HG02571 (cell line): ENCODE measurements around the gene SLC4A11.

Experiments
- ATAC-seq: cut with Tn5 transposase; IDR thresholded peaks from one replicate; pipeline ENCODE4 v1.9.1; 2021; ENCODE audit warnings: mild to moderate bottlenecking, moderate library complexity; ENCODE audit not compliant: unreplicated experiment

The SLC4A11 gene

GRCh38 chr20:3239026-3239866, at the start of gene SLC4A11:
SLC4A11 (minus strand) TSS chr20:3239190; CDS start chr20:3239137, 53 bp downstream.
- peak; percentile 49 for ATAC-seq

GRCh38 chr20:3283222-3283820, 44.3 kb upstream of the SLC4A11 start:
- ATAC-seq = no peak

GRCh38 chr20:3282271-3283221, 43.6 kb upstream of the SLC4A11 start:
- ATAC-seq = no peak

- ATAC-seq = no peak
Measured at GRCh38 chr20:3281437-3281836, 42.4 kb upstream of the SLC4A11 start.

GRCh38 chr20:3279761-3280160, 40.8 kb upstream of the SLC4A11 start:
- ATAC-seq = no peak

- no peak for ATAC-seq
Measured at GRCh38 chr20:3277686-3278465, 38.9 kb upstream of the SLC4A11 start.

- no peak for ATAC-seq
Measured at GRCh38 chr20:3276680-3277015, 37.7 kb upstream of the SLC4A11 start.

GRCh38 chr20:3275966-3276679, 37.1 kb upstream of the SLC4A11 start:
- no peak for ATAC-seq

GRCh38 chr20:3275064-3275935, 36.3 kb upstream of the SLC4A11 start:
- ATAC-seq = no peak

GRCh38 chr20:3273371-3273770, 34.4 kb upstream of the SLC4A11 start:
- ATAC-seq = no peak

GRCh38 chr20:3270051-3270450, 31.1 kb upstream of the SLC4A11 start:
- ATAC-seq = no peak

- ATAC-seq = no peak
Measured at GRCh38 chr20:3262566-3262965, 23.6 kb upstream of the SLC4A11 start.

GRCh38 chr20:3258429-3258828, 19.4 kb upstream of the SLC4A11 start:
- ATAC-seq = no peak

GRCh38 chr20:3255728-3256127, 16.7 kb upstream of the SLC4A11 start:
- no peak for ATAC-seq

- ATAC-seq = no peak
Measured at GRCh38 chr20:3251806-3252205, 12.8 kb upstream of the SLC4A11 start.

GRCh38 chr20:3250091-3250504, 11.1 kb upstream of the SLC4A11 start:
- no peak for ATAC-seq

- ATAC-seq = no peak
Measured at GRCh38 chr20:3248993-3249347, 10.0 kb upstream of the SLC4A11 start.

GRCh38 chr20:3248167-3248992, 9.4 kb upstream of the SLC4A11 start:
- ATAC-seq = no peak
